GM23248 (cell line): ENCODE results near the gene TOMM22.

Experiments
- EZH2 ChIP-seq: fragments of 200-600 bp; sonication (generic); IDR thresholded peaks from 2 replicates; pipeline ENCODE4 v1.6.1; 2018; ENCODE audit warnings: antibody characterized with exemption, mild to moderate bottlenecking; ENCODE audit not compliant: insufficient read depth, poor library complexity, severe bottlenecking
- EZH2phosphoT487 ChIP-seq: fragments of 200-600 bp; sonication (generic); IDR thresholded peaks from 2 replicates; pipeline ENCODE4 v1.6.1; 2018; ENCODE audit warnings: antibody characterized with exemption, moderate library complexity, mild to moderate bottlenecking, low read depth; ENCODE audit not compliant: insufficient read depth

GRCh38 chr22:38724176-38724575 lies 42.4 kb downstream of the TOMM22 start:
- TF ChIP-seq EZH2phosphoT487: no peak
- TF ChIP-seq EZH2: no peak
